DOHH2 (cell line): Measurements from ENCODE around the gene CEACAM6.

Experiments
- EZH2phosphoT487 ChIP-seq: fragments of 200-600 bp; sonication (generic); IDR thresholded peaks from 2 replicates; pipeline ENCODE4 v1.6.1; 2017; ENCODE audit warnings: borderline replicate concordance, mild to moderate bottlenecking, antibody characterized with exemption, low read length, moderate library complexity, mixed read lengths
- TF ChIP-seq, protein P1 (sequence below): fragments of 200-600 bp; sonication (generic); IDR thresholded peaks from one replicate; pipeline ENCODE4 v1.5.1; 2014; ENCODE audit warnings: antibody characterized with exemption, mild to moderate bottlenecking, low read depth, low read length; ENCODE audit not compliant: poor library complexity, severe bottlenecking

DNA sequence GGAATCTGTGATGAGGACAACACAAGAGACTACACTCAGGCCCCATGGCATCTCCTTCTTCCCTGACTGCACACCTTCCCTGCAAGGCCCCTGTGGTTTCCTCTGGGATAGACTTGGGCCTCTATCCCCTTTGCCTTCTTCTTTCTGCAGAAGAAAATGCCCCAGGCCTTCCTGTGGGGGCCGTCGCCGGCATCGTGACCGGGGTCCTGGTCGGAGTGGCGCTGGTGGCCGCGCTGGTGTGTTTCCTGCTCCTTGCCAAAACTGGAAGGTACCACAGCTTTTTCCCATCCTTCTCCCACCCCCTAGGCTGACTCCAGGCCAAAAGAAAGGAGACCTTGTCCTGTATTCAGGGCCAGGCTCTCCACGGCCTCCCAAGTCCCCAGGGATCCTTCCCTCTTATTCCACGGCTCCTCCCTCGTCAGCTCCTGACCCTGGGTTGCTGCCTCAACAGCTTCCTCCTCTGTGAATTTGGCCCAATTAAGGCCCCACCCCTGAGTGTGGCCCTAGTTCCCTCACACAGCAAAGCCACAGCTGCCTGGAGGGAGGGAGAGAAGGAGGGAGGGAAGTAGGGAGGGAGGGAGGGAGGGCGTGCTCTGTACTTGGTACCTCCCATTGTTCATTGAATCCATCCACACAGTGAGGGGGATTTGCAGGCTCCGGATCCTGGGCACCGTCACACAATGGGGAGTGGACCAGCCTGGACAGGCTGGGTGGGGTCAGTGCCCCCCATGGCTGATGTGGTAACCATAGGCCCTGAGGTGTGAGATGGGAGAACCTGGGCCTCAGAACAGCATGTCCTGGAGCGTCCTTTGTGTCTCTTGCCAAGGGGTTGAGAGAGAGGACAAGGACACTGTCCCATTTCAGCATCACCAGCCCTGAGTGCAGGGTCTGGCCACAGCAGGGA is 53.6 kb downstream of the CEACAM6 start:
- TF ChIP-seq EZH2phosphoT487: no peak
- TF ChIP-seq, protein P1, sequence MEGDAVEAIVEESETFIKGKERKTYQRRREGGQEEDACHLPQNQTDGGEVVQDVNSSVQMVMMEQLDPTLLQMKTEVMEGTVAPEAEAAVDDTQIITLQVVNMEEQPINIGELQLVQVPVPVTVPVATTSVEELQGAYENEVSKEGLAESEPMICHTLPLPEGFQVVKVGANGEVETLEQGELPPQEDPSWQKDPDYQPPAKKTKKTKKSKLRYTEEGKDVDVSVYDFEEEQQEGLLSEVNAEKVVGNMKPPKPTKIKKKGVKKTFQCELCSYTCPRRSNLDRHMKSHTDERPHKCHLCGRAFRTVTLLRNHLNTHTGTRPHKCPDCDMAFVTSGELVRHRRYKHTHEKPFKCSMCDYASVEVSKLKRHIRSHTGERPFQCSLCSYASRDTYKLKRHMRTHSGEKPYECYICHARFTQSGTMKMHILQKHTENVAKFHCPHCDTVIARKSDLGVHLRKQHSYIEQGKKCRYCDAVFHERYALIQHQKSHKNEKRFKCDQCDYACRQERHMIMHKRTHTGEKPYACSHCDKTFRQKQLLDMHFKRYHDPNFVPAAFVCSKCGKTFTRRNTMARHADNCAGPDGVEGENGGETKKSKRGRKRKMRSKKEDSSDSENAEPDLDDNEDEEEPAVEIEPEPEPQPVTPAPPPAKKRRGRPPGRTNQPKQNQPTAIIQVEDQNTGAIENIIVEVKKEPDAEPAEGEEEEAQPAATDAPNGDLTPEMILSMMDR: no peak
